Smooth muscle cell (in vitro differentiated cells): ENCODE data around the gene EPC2. TPM values are rescaled to one million over a fixed set of nuclear protein-coding genes. Genes with fewer than 3 reads are reported as not detected.

ENCODE experiments used
- DNase-seq: peaks from one replicate; lab custom pipeline; 2025; ENCODE audit not compliant: unreplicated experiment; lab: John Stamatoyannopoulos, UW
- H2AFZ ChIP-seq: fragments of 200-600 bp; sonication (generic); 2 replicates; pipeline ENCODE4 v1.6.0; 2016; ENCODE audit warnings: antibody characterized with exemption, low read depth, mild to moderate bottlenecking
- H3F3A ChIP-seq: fragments of 200-600 bp; sonication (generic); 2 replicates; pipeline ENCODE4 v1.6.0; 2017; ENCODE audit warnings: antibody characterized with exemption, low read depth
- H3K27ac ChIP-seq: fragments of 200-600 bp; sonication (generic); 2 replicates; pipeline ENCODE4 v1.5.1; 2016; ENCODE audit warnings: low read depth, mild to moderate bottlenecking
- H3K27me3 ChIP-seq: fragments of 200-600 bp; sonication (generic); 2 replicates; pipeline ENCODE4 v1.6.1; 2016; ENCODE audit warnings: low read depth, mild to moderate bottlenecking
- H3K36me3 ChIP-seq: fragments of 200-600 bp; sonication (generic); 2 replicates; pipeline ENCODE4 v1.5.1; 2016; ENCODE audit warnings: low read depth
- H3K4me1 ChIP-seq: fragments of 200-600 bp; sonication (generic); 2 replicates; pipeline ENCODE4 v1.5.1; 2016; ENCODE audit warnings: low read depth
- H3K4me2 ChIP-seq: fragments of 200-600 bp; sonication (generic); 2 replicates; pipeline ENCODE4 v1.6.0; 2016; ENCODE audit warnings: mild to moderate bottlenecking
- H3K4me3 ChIP-seq: fragments of 200-600 bp; sonication (generic); 2 replicates; pipeline ENCODE4 v1.5.1; 2016; ENCODE audit warnings: mild to moderate bottlenecking
- H3K79me2 ChIP-seq: fragments of 200-600 bp; sonication (generic); 2 replicates; pipeline ENCODE4 v1.6.0; 2016; ENCODE audit warnings: low read depth, mild to moderate bottlenecking
- H3K9ac ChIP-seq: fragments of 200-600 bp; sonication (generic); 2 replicates; pipeline ENCODE4 v1.6.0; 2016; ENCODE audit warnings: low read depth
- H3K9me3 ChIP-seq: fragments of 200-600 bp; sonication (generic); replicated peaks from 2 replicates; pipeline ENCODE4 v1.5.1; 2016; ENCODE audit warnings: low read depth
- H4K20me1 ChIP-seq: fragments of 200-600 bp; sonication (generic); 2 replicates; pipeline ENCODE4 v1.6.0; 2016; ENCODE audit warnings: low read depth
- CTCF ChIP-seq: fragments of 200-600 bp; sonication (generic); IDR thresholded peaks from 2 replicates; pipeline ENCODE4 v1.5.1; 2017; ENCODE audit warnings: borderline replicate concordance, mild to moderate bottlenecking, antibody characterized with exemption; ENCODE audit not compliant: insufficient read depth, poor library complexity, severe bottlenecking
- WGBS: methylation state at CpG from one replicate; pipeline ENCODE4 v1.1.7; 2016; ENCODE audit warnings: low lambda C conversion rate; 5-methylcytosine and 5-hydroxymethylcytosine counted together
- polyA plus RNA-seq: library from polyadenylated mRNA; unstranded; fragments of >200 nt; fragmentation: Nextera tagmentation; extraction: Ambion mirVana; gene quantifications from 2 replicates; pipeline ENCODE4 v1.2.1, GENCODE V29; 2016
- total RNA-seq: library from RNA; depleted of rRNA; stranded (reverse); fragments of >200 nt; gene quantifications from 2 replicates; pipeline ENCODE4 v1.2.3, GENCODE V29; 2014

EPC2 gene
- total and polyA plus RNA-seq, 2 experiments from 2014 or later, result 2.7 to 26.7 TPM

DNA sequence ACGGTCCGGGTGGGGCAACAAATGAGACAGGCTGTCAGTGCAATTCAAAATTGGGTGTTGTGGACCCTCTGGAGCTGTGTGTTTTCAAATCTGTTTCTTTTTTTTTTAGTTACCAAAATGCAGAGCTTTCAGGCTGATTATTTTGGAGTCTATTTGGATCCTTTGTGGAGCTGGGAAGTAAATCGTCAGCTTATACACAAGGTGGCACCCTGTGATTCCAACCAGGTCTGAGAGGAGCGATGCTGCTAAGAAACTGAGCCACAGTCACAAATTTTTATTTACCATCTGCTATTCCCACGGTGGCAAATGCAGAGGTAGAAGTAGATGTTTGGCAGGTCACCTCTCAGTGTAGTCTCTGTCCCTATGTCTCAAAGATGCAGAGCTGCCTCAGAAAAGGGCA is 3.8 kb upstream of the EPC2 start:
- peaks cover 4% of the 10 kb centered on the region for H4K20me1 ChIP-seq
- WGBS, result 80% methylated on average over 5 of the region's 5 CpGs
- no peak for DNase-seq
- no peak overlapping the region for H3K27ac ChIP-seq
- no peaks in the 10 kb centered on the region for H3K9me3 ChIP-seq
- no peaks in the 10 kb centered on the region for H3K79me2 ChIP-seq
- H3F3A ChIP-seq, result no peaks in the 10 kb centered on the region
- H3K9ac ChIP-seq, result no peak overlapping the region
- H3K36me3 ChIP-seq, result no peaks in the 10 kb centered on the region
- no peak overlapping the region for H2AFZ ChIP-seq
- no peak overlapping the region for H3K4me2 ChIP-seq
- H3K4me1 ChIP-seq, result peaks cover 5% of the 10 kb centered on the region
- H3K27me3 ChIP-seq, result no peaks in the 10 kb centered on the region
- H3K4me3 ChIP-seq, result no peak overlapping the region
- TF ChIP-seq CTCF, result no peak

- Histone ChIP-seq H4K20me1 (peaks cover 17% of the 10 kb centered on the region), H3F3A (no peaks in the 10 kb centered on the region), H3K27ac (no peak overlapping the region), H3K4me1 (peaks cover 10% of the 10 kb centered on the region), H3K9me3 (no peaks in the 10 kb centered on the region), H3K27me3 (no peaks in the 10 kb centered on the region), H3K79me2 (peaks cover 11% of the 10 kb centered on the region), H3K36me3 (no peaks in the 10 kb centered on the region), H3K4me2 (no peak overlapping the region), H3K9ac (no peak overlapping the region), H2AFZ (no peak overlapping the region), H3K4me3 (no peak overlapping the region)
- no peak for TF ChIP-seq CTCF
- WGBS, result 91% methylated on average over 2 of the region's 2 CpGs
- no peak for DNase-seq
Observed at GRCh38 chr2:148642112-148642744, 2.3 kb upstream of the EPC2 start.

- Histone ChIP-seq H3K27me3 (no peaks in the 10 kb centered on the region), H3K36me3 (no peaks in the 10 kb centered on the region), H3K9ac (no peak overlapping the region), H2AFZ (no peak overlapping the region), H3K27ac (no peak overlapping the region), H3K4me3 (no peak overlapping the region), H3K9me3 (no peaks in the 10 kb centered on the region), H4K20me1 (peaks cover 25% of the 10 kb centered on the region), H3F3A (no peaks in the 10 kb centered on the region), H3K79me2 (peaks cover 18% of the 10 kb centered on the region), H3K4me1 (peaks cover 10% of the 10 kb centered on the region), H3K4me2 (no peak overlapping the region)
- DNase-seq, result no peak
- no peak for TF ChIP-seq CTCF
- 70% methylated on average over 3 of the region's 3 CpGs for WGBS
Observed at GRCh38 chr2:148642891-148643416, 1.6 kb upstream of the EPC2 start.

GRCh38 chr2:148643421-148643820 is 1.1 kb upstream of the EPC2 start:
- no peaks in the 10 kb centered on the region for H3K36me3 ChIP-seq
- WGBS, result 56% methylated on average over 5 of the region's 5 CpGs
- TF ChIP-seq CTCF, result no peak
- H4K20me1 ChIP-seq, result peaks cover 29% of the 10 kb centered on the region
- H3F3A ChIP-seq, result no peaks in the 10 kb centered on the region
- no peaks in the 10 kb centered on the region for H3K27me3 ChIP-seq
- peaks cover 23% of the 10 kb centered on the region for H3K79me2 ChIP-seq
- no peak overlapping the region for H3K9ac ChIP-seq
- peak overlapping the region; percentile 97 for H3K4me2 ChIP-seq
- H3K9me3 ChIP-seq, result no peaks in the 10 kb centered on the region
- peaks cover 10% of the 10 kb centered on the region for H3K4me1 ChIP-seq
- DNase-seq, result no peak
- H3K4me3 ChIP-seq, result peak overlapping the region; percentile 95
- H3K27ac ChIP-seq, result no peak overlapping the region
- peak overlapping the region; percentile 95 for H2AFZ ChIP-seq
